ENCODE results near the gene FRMPD3.
"Not testable (repeated sequence)": the region's sequence is repeated elsewhere in the genome, so short reads cannot be mapped to it uniquely, and the experiment has no call there.

Gene FRMPD3

GRCh38 chrX:107448998-107449835 lies at the start of gene FRMPD3:
Gene FRMPD3 (plus strand): TSS chrX:107449652. CDS start chrX:107526589, 76,937 bp downstream.
- DNase-seq, result no peak

- DNase-seq, result no peak
Observed at GRCh38 chrX:107420571-107420970, 28.9 kb upstream of the FRMPD3 start.

- DNase-seq, result no peak
Observed at GRCh38 chrX:107421337-107421861, 28.1 kb upstream of the FRMPD3 start.

- DNase-seq, result peak; percentile 46
Observed at GRCh38 chrX:107429090-107429489, 20.4 kb upstream of the FRMPD3 start.

GRCh38 chrX:107440187-107440586 lies 9.3 kb upstream of the FRMPD3 start:
- no peak for DNase-seq

- DNase-seq, result no peak
Observed at GRCh38 chrX:107440692-107441091, 8.8 kb upstream of the FRMPD3 start.

GRCh38 chrX:107442914-107443527 lies 6.4 kb upstream of the FRMPD3 start:
- DNase-seq, result no peak

- DNase-seq, result no peak
Observed at GRCh38 chrX:107445146-107445545, 4.3 kb upstream of the FRMPD3 start.

- DNase-seq, result no peak
Observed at GRCh38 chrX:107445631-107446030, 3.8 kb upstream of the FRMPD3 start.

- no peak for DNase-seq
Observed at GRCh38 chrX:107447642-107448041, 1.8 kb upstream of the FRMPD3 start.

GRCh38 chrX:107448625-107448997 lies 841 bp upstream of the FRMPD3 start:
- DNase-seq, result no peak

GRCh38 chrX:107450823-107451509 lies 1.5 kb downstream of the FRMPD3 start:
- DNase-seq, result peak; percentile 52

GRCh38 chrX:107451731-107452130 lies 2.3 kb downstream of the FRMPD3 start:
- DNase-seq, result no peak

- no peak for DNase-seq
Observed at GRCh38 chrX:107452581-107452980, 3.1 kb downstream of the FRMPD3 start.

- peak; percentile 81 for DNase-seq
Observed at GRCh38 chrX:107454302-107454701, 4.8 kb downstream of the FRMPD3 start.

GRCh38 chrX:107457289-107457688 lies 7.8 kb downstream of the FRMPD3 start:
- DNase-seq, result no peak

GRCh38 chrX:107465932-107466620 lies 16.6 kb downstream of the FRMPD3 start:
- DNase-seq, result peak; percentile 31

- no peak for DNase-seq
Observed at GRCh38 chrX:107467271-107467670, 17.8 kb downstream of the FRMPD3 start.

- no peak for DNase-seq
Observed at GRCh38 chrX:107470198-107470597, 20.7 kb downstream of the FRMPD3 start.

- no peak for DNase-seq
Observed at GRCh38 chrX:107470971-107471370, 21.5 kb downstream of the FRMPD3 start.

- not testable (repeated sequence) for DNase-seq
Observed at GRCh38 chrX:107471420-107471819, 22.0 kb downstream of the FRMPD3 start.

- no peak for DNase-seq
Observed at GRCh38 chrX:107477406-107477805, 28.0 kb downstream of the FRMPD3 start.

- DNase-seq, result peak; percentile 31
Observed at GRCh38 chrX:107480272-107480671, 30.8 kb downstream of the FRMPD3 start.
